ENCODE results near the gene TSSK6.

GRCh38 chr19:19562665-19563347, 47.5 kb upstream of the TSSK6 start:
- TF ChIP-seq CTCF (IDR thresholded peaks at IDR 0.05; ENCODE audit: low read length) (no peak), EZH2 (IDR thresholded peaks at IDR 0.05; ENCODE audit: borderline replicate concordance, low read length) (no peak)

Data from OCI-LY1 (cell line).